Activated T-cell treated with anti-CD3 and anti-CD28 coated beads for 24 hours (primary cell): ENCODE measurements around the gene GJC2.

Experiments
- DNase-seq: peaks from one replicate; pipeline ENCODE4 v3.0.0-alpha.2; 2020; ENCODE audit warnings: low read depth

GJC2 gene

GRCh38 chr1:228158151-228159007 is 8.6 kb downstream of the GJC2 start:
- no peak for DNase-seq

- DNase-seq: no peak
Measured at GRCh38 chr1:228159008-228159665, 9.4 kb downstream of the GJC2 start.

DNA sequence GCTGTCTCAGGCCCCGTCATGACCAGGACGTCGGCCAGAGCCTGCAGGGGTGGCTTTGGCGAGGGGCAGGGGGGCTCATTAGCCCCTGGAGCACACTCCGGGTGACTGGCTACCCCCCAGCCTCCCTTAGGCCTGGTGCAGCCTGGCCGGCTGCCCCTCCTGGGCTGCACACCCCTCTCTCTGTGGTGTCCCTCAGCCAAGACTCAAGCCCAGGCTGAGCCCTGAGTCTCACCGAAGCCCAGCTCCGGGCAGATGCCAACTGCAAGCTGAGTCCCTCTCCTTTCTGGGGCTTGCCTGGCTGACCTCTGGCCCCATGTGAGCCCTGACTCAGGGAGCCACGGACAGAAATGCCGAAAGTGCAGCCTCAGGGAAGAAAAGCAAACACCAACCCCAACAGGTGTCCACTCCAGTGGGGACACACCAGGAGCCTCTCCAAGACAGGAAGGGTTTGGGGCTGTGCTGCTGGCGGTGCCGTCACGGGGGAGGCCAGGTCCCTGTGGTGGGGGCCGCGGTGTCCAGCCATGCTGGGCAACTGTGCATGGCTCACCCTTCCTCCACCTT is 10.6 kb downstream of the GJC2 start:
- DNase-seq: no peak

DNA sequence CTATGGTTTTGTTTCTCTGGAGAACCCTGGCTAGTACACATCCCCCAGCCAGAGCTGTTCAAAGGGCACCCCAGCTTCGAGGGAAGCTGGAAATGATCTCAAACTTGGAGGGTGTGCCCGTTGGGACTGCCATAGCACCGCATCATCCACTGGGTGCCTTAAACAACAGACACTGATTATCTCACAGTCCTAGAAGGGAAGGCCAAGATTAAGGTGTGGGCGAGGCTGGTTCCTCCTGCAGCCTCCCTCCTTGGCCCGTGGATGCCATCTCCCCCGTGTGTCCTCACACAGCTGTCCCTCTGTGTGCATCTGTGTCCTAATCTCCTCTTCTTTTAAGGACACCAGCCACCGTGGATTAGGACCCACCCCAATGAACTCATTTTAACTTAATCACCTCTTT is 11.6 kb downstream of the GJC2 start:
- no peak for DNase-seq

DNA sequence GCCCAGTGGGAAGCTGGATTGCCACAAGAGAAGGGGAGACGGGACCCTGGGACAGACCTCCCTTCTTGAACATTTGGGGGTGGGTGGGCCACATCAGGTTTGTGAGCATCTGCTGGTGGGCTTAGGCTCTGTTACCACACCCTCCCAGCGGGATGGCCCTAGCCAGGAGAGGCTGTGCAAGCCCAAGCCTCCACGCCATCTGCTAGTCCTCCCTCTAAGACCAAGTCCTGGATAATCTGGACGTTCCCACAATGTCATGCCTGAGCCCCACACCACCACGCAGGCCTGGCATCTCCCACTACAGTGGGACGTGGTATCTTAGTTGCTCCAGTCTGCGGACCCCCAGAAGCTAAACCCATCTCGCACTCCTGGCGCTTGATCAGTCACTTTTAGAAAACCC is 12.1 kb downstream of the GJC2 start:
- DNase-seq: no peak

DNA sequence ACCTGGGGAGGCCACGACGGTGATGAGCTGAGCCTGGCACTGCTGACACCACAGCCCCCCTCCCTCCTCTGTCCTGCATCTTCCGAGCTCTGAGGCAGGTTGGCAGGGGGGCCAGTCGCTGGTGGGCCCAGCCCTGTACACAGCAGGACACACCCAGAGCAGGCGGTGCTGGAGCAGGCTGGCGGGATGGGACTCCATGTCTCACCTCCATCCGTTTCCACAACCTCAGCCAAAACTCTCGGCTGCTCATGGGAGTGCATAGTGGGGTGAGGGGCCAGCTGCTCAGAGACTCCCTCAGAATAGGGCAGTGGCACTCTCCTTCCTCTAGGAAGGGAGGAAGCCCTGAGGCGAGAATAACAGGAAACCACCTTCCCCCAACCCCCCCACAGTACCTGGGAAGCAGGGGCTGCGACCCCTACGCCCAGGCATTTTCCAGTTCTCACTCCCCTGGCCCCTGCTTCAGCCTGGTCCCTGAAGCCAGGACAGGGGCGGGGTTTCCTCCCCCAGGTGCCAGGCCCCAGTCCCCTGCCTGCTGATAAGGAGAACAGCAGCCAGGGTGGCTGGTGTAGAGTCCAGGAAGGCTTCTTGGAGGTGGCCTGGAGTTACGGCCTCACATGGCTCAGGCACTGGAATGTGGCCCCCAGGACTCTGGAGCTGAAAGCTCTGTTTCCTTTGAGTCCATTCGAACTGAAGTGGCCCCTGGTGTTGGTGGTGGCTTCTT is 12.7 kb downstream of the GJC2 start:
- no peak for DNase-seq

- DNase-seq: no peak
Measured at GRCh38 chr1:228163007-228163753, 13.4 kb downstream of the GJC2 start.

DNA sequence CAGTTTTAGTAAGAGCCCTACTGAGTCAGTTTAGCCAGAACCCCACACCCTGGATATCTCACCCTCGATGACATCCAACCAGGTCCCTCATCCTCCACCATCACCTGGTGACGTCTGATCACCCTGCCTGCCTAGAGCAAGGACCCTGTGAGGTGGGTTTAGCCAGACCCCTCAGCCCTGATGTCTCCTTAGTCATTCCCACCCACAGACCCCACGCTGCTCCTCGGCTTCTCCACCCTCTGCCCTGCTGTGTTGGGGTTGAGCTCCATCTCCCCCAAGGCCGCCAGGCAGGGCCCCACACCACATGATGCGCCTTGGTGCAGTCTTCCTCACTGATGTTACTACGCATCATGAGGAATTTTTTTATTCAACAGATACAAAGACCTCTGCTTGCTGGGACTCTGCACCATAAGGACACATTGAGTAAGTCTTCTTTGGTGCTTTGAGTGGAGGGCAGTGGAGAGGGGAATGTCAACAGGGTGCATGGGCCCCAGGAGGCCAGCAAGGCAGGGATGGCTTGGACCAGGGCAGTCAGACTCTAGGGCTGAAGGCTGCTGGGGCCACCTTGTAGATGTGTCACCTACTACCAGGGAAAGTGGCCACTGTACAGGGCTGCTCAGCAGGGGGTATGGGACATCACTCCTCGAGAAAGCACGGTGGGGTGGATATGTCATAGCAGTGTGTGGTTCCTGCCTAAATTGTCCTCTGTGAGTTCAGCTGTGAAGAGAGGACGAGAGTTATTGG is 14.2 kb downstream of the GJC2 start:
- DNase-seq: no peak

- no peak for DNase-seq
Measured at GRCh38 chr1:228164561-228165371, 15.0 kb downstream of the GJC2 start.

DNA sequence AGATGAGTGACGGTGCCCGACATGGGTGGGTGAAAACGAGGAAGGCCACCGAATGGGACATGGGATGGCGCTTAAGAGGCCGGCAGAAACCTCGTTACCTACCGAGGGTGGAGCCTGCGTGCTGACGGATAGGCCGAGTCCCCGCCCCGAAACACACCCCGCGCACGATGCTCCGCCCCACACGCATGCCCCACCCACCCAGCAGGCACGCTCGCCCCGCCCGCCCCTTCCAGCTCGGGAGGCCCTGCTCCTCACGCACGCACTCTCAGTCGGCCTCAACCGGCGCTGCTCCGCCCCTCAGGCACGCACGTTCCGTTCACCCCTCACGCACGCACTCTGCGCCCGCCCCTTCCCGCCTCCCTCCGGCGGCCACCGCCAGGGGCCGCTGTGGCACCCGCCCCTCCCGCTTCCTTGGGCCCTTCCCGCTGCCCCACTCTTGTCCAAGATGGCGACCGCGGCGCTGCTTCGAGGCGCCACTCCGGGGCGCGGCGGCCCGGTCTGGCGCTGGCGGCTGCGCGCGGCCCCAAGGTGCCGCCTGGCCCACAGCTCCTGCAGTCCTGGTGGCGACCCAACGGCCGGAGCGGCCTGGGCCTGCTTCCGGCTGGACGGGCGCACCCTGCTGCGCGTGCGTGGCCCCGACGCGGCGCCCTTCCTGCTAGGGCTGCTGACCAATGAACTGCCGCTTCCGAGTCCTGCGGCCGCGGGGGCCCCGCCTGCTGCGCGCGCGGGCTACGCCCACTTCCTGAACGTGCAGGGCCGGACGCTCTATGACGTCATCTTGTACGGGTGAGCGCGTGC is 15.8 kb downstream of the GJC2 start, which contains the start of gene IBA57:
IBA57 (plus strand) TSS at position 433 of the 798 bp plus-strand sequence; CDS start at position 446, 13 bp downstream.
- DNase-seq: peak; percentile 100

- DNase-seq: peak; percentile 37
Measured at GRCh38 chr1:228166170-228166936, 16.6 kb downstream of the GJC2 start.

DNA sequence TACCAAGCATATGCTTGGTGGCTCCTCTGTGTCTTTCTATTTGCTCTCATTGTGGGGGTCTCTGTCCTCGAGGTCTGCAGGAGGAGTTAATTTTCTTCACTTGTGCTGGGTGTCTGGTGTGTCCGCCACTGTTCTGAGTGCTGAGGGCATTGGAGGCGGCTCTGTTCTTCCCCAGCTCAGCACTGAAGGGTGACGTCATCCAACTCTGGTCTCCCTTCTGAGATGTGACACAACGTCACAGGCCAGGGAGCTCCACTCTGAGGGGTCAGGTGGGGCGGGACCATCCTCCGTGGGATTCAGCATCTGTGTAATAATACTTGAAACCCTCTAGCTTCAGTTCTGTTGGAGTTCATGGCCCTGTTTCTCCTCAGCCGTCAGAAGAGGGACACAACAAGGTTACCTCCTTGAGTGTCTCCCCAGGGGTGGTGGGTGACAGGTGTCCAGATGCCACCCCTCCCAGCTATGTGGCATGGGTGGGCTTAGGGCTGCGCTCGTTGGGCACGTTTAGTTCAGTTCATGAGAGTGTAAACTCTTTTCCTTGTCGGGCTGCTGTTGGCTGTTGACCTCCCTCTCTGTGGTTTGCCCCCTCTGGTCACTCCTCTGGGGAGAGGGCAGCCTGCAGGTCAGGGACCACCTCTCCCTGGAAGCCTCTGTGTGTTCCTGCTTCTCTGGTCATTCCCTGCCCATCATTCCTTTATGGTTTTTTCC is 19.0 kb downstream of the GJC2 start:
- DNase-seq: no peak

- no peak for DNase-seq
Measured at GRCh38 chr1:228169345-228169744, 19.6 kb downstream of the GJC2 start.

DNA sequence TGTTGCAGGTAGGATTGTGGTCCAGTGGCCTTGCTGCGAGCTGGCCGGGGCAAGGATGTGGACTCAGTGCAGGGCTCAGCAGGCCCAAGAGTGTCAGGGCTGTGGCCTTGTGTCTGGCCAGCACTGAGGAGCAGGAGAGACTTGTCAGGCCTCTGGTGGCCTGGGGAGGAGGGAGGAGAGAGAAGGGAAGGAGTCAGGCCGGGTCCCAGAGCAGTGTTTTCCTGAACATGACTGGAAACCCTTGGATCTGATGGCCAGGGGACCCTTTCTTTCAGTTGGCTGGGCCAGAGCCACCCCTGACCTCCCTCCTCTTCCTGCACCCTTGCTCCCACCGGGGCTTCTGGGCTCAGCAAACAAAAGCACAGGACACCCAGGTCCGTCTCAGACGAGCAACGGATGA is 20.9 kb downstream of the GJC2 start:
- no peak for DNase-seq

GRCh38 chr1:228171221-228171891 is 21.6 kb downstream of the GJC2 start:
- DNase-seq: no peak

DNA sequence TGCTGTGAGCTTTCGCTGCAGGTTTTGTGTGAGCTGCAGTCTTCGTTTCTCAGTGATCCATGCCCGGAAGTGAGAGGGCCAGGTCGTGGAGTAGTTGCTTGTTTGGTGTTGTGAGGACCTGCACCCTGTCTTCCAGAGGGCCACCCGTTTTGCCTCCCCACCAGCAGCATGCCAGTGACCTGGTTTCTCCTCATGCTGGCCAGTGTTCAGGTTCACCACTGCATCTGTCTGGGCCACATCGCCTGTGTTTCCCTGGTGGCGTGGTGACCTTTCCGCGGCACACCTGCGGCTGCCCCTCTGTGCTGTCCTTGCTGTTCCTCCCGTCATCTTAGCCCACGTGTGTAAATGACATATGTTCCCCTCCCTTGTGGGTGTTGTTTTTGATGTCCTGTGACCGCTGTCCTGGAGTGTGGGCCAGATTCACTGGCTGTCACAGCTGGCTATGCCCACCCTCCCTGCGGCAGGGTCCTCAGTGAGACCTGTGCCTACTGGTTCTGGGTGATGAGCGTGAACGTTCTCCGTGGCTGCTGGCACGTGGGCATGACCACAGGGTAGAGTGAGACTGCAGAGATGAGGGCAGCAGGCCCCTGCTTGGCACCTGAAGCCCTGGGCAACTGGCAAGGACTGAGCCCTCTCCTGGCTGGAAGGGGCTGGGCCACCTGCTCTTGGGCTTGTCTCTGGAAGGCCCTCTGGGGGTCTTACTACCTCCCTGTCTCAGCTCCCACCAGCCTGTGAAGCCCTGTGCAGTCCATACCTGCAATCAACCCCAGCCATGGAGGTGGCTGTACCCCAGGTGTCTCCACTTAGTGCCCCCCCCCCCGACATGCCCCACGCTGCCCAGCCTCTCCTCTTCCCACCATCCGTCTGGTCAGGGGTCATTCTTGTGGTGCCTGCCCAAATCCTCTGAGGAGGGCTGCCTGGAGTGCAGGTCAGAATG is 23.1 kb downstream of the GJC2 start:
- DNase-seq: no peak
